ENCODE measurements around the gene TNF. TPM values are rescaled to one million over a fixed set of nuclear protein-coding genes. Genes with fewer than 3 reads are reported as not detected.

TNF gene
- polyA plus RNA-seq, 3 donors = 7.1 to 13.7 (median 9.6) TPM

DNA sequence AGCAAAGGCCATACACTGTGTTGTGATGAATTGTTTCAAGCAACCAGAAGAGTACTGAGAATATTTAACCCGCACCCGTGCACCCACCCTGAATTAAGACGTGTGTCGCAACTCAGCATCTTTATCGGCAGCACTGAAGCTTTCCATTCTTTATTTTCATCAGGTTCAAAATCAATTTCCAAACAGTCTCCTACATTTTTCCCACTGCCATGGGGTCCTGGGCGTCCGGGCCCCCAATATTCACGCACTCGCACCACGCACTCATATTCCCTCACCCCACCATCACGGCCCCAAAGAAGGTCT is 5.0 kb downstream of the TNF start:
- Histone ChIP-seq H3K4me1 (ENCODE audit: control insufficient read depth in 1 of 2, insufficient read depth in 2 of 2, low read length in 2 of 2) (peaks cover 81 to 94% of the 10 kb centered on the region in 2 donors), H3K27me3 (ENCODE audit: control insufficient read depth in 2 of 2, insufficient read depth in 2 of 2, low read length in 2 of 2) (no peaks in the 10 kb centered on the region), H4K20me1 (ENCODE audit: insufficient read depth, low read length) (peaks cover 39% of the 10 kb centered on the region), H3K79me2 (ENCODE audit: insufficient read depth, low read length) (peaks cover 73% of the 10 kb centered on the region), H3K4me2 (replicated peaks; ENCODE audit: extremely low read depth, low read length, poor library complexity, severe bottlenecking) (peak overlapping the region; percentile 98), H3K9me3 (replicated peaks in 1 of 2; ENCODE audit: control insufficient read depth in 1 of 2, insufficient read depth in 1 of 2, low read length in 2 of 2) (no peaks in the 10 kb centered on the region), H3K36me3 (replicated peaks in 1 of 2; ENCODE audit: control insufficient read depth in 1 of 2, insufficient read depth in 2 of 2, low read length in 2 of 2) (peaks cover 18 to 25% of the 10 kb centered on the region in 2 donors), H3K4me3 (replicated peaks in 1 of 3; ENCODE audit: low read depth in 2 of 3, low read length in 3 of 3) (peak overlapping the region; percentile 83 to 94 (median 84)), H3K9ac (ENCODE audit: insufficient read depth, low read length, poor library complexity, severe bottlenecking) (peak overlapping the region; percentile 71), H2AFZ (ENCODE audit: insufficient read depth, low read depth, low read length, poor library complexity, severe bottlenecking) (peak overlapping the region; percentile 88), H3K27ac (ENCODE audit: low read depth in 1 of 2, low read length in 2 of 2) (peak overlapping the region in 1 of 2 donors; percentile 75)
- Mint-ChIP-seq H3K27ac (peak overlapping the region; percentile 78 to 93 (median 88)), H3K9me3 (peaks cover 0 to 3% (median 0%) of the 10 kb centered on the region in 7 donors), H3K4me3 (peak overlapping the region; percentile 93 to 95), H3K4me1 (peaks cover 88% of the 10 kb centered on the region), H3K27me3 (ENCODE audit: low read depth in 3 of 3) (peaks cover 0 to 1% (median 1%) of the 10 kb centered on the region in 3 donors), H3K36me3 (peaks cover 31 to 36% of the 10 kb centered on the region in 2 donors)
- TF ChIP-seq, protein P1, sequence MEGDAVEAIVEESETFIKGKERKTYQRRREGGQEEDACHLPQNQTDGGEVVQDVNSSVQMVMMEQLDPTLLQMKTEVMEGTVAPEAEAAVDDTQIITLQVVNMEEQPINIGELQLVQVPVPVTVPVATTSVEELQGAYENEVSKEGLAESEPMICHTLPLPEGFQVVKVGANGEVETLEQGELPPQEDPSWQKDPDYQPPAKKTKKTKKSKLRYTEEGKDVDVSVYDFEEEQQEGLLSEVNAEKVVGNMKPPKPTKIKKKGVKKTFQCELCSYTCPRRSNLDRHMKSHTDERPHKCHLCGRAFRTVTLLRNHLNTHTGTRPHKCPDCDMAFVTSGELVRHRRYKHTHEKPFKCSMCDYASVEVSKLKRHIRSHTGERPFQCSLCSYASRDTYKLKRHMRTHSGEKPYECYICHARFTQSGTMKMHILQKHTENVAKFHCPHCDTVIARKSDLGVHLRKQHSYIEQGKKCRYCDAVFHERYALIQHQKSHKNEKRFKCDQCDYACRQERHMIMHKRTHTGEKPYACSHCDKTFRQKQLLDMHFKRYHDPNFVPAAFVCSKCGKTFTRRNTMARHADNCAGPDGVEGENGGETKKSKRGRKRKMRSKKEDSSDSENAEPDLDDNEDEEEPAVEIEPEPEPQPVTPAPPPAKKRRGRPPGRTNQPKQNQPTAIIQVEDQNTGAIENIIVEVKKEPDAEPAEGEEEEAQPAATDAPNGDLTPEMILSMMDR (IDR thresholded peaks at IDR 0.05) = no peak
- no peak for DNase-seq
- WGBS (ENCODE audit: insufficient coverage) = 27% methylated on average over 11 of the region's 11 CpGs
- intact Hi-C loops (cut with micrococcal nuclease) = loop anchor here in 1 of 2 donors (2.0 kb wide), 1 partner anchor 16 kb away; no protein-coding TSS in a partner anchor

GRCh38 chr6:31580807-31581433 is 5.6 kb downstream of the TNF start:
- peak; percentile 77 to 83 (median 79) for DNase-seq
- Mint-ChIP-seq H3K4me3 (peak overlapping the region; percentile 95 to 99), H3K4me1 (peaks cover 88% of the 10 kb centered on the region), H3K9me3 (peaks cover 0 to 5% (median 0%) of the 10 kb centered on the region in 7 donors), H3K27ac (peak overlapping the region; percentile 86 to 96 (median 93)), H3K36me3 (peaks cover 30 to 36% of the 10 kb centered on the region in 2 donors), H3K27me3 (ENCODE audit: low read depth in 3 of 3) (peaks cover 0 to 1% (median 1%) of the 10 kb centered on the region in 3 donors)
- H3K9me3 ChIP-seq (replicated peaks in 1 of 2; ENCODE audit: control insufficient read depth in 1 of 2, insufficient read depth in 1 of 2, low read length in 2 of 2) = no peaks in the 10 kb centered on the region
- peak overlapping the region; percentile 88 for H2AFZ ChIP-seq (ENCODE audit: insufficient read depth, low read depth, low read length, poor library complexity, severe bottlenecking)
- no peaks in the 10 kb centered on the region for H3K27me3 ChIP-seq (ENCODE audit: control insufficient read depth in 2 of 2, insufficient read depth in 2 of 2, low read length in 2 of 2)
- peak overlapping the region; percentile 98 for H3K4me2 ChIP-seq (replicated peaks; ENCODE audit: extremely low read depth, low read length, poor library complexity, severe bottlenecking)
- peaks cover 67% of the 10 kb centered on the region for H3K79me2 ChIP-seq (ENCODE audit: insufficient read depth, low read length)
- peak overlapping the region; percentile 71 for H3K9ac ChIP-seq (ENCODE audit: insufficient read depth, low read length, poor library complexity, severe bottlenecking)
- intact Hi-C loops (cut with micrococcal nuclease) = loop anchor here in 1 of 2 donors (2.0 kb wide), 1 partner anchor 16 kb away; no protein-coding TSS in a partner anchor
- peak overlapping the region; percentile 83 to 94 (median 84) for H3K4me3 ChIP-seq (replicated peaks in 1 of 3; ENCODE audit: low read depth in 2 of 3, low read length in 3 of 3)
- WGBS (ENCODE audit: insufficient coverage) = under 1% methylated on average over 56 of the region's 62 CpGs
- H3K4me1 ChIP-seq (ENCODE audit: control insufficient read depth in 1 of 2, insufficient read depth in 2 of 2, low read length in 2 of 2) = peaks cover 83 to 94% of the 10 kb centered on the region in 2 donors
- H3K36me3 ChIP-seq (replicated peaks in 1 of 2; ENCODE audit: control insufficient read depth in 1 of 2, insufficient read depth in 2 of 2, low read length in 2 of 2) = peaks cover 18 to 25% of the 10 kb centered on the region in 2 donors
- TF ChIP-seq, protein P1 (IDR thresholded peaks at IDR 0.05) = peak; percentile 97
- peak overlapping the region; percentile 66 to 75 for H3K27ac ChIP-seq (ENCODE audit: low read depth in 1 of 2, low read length in 2 of 2)
- H4K20me1 ChIP-seq (ENCODE audit: insufficient read depth, low read length) = peaks cover 36% of the 10 kb centered on the region
